Kidney epithelial cell (primary cell): ENCODE data around the gene THSD7A. TPM values are rescaled to one million over a fixed set of nuclear protein-coding genes. Genes with fewer than 3 reads are reported as not detected.
A peak's percentile ranks its signal among the peaks of the same experiment; 100 is the strongest.

Experiments
- DNase-seq: peaks from one replicate; pipeline ENCODE4 v3.0.0-alpha.2; 2010; ENCODE audit warnings: low read depth
- H3K27me3 ChIP-seq: 2 replicates; pipeline ENCODE4 v1.6.0; 2011; ENCODE audit warnings: low read length; ENCODE audit not compliant: control insufficient read depth, insufficient read depth
- H3K36me3 ChIP-seq: 2 replicates; pipeline ENCODE4 v1.5.1; 2011; ENCODE audit warnings: low read length; ENCODE audit not compliant: control insufficient read depth, insufficient read depth
- H3K4me3 ChIP-seq: 2 replicates; pipeline ENCODE4 v1.5.1; 2011; ENCODE audit warnings: low read depth, mild to moderate bottlenecking, control low read depth, low read length
- total RNA-seq: library from RNA; depleted of rRNA; stranded (reverse); fragments of >200 nt; gene quantifications from 2 replicates; pipeline ENCODE4 v1.2.3, GENCODE V29; 2015
- TF ChIP-seq, protein P1 (sequence below): IDR thresholded peaks from 2 replicates; pipeline ENCODE4 v1.5.1; 2011; ENCODE audit warnings: mild to moderate bottlenecking, moderate library complexity, low read length, control low read depth, inconsistent platforms; ENCODE audit not compliant: insufficient read depth, poor library complexity, severe bottlenecking

Gene THSD7A
- total RNA-seq, 1 donor from 2014 or later: 27.3 TPM

DNA sequence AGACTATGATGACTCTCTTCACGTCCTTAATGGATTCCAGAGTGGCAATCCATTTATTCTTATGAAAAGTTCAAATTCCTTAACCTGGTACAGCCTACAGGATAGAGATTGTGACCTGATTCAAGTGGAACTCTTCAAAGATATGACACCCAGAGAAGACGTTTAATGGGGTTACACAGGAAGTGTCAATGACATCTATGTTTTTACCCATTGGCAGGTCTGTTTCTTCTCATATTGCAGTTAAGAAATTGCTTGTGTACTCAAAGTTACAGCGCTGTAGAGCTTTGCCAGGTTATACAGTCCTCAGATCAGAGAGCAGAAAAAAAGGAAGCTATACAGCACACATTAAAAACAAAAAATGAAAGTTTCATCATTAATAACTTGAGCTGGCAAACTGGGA, 367.4 kb downstream of the THSD7A start:
- TF ChIP-seq, protein P1, sequence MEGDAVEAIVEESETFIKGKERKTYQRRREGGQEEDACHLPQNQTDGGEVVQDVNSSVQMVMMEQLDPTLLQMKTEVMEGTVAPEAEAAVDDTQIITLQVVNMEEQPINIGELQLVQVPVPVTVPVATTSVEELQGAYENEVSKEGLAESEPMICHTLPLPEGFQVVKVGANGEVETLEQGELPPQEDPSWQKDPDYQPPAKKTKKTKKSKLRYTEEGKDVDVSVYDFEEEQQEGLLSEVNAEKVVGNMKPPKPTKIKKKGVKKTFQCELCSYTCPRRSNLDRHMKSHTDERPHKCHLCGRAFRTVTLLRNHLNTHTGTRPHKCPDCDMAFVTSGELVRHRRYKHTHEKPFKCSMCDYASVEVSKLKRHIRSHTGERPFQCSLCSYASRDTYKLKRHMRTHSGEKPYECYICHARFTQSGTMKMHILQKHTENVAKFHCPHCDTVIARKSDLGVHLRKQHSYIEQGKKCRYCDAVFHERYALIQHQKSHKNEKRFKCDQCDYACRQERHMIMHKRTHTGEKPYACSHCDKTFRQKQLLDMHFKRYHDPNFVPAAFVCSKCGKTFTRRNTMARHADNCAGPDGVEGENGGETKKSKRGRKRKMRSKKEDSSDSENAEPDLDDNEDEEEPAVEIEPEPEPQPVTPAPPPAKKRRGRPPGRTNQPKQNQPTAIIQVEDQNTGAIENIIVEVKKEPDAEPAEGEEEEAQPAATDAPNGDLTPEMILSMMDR: no peak
- Histone ChIP-seq H3K27me3 (no peaks in the 10 kb centered on the region), H3K36me3 (no peaks in the 10 kb centered on the region), H3K4me3 (no peak overlapping the region)
- no peak for DNase-seq

DNA sequence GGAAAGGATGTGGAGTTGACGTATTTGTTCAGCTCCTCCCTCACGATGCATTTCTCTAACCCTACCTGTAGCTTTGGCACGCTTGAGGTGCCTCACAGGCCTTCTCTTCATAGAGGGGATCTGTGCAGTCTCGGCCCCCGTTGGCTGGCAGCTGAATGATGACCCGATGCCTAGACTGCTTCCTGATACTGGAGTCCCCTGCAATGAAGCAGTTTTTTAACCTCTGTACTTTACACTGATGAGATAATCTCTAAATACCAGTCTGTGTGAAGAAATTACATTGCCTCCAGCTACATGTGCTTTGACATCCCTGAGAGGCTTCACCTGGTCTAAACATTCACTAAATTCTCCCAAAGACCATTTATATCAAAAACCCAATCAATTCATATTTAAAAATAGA, 370.1 kb downstream of the THSD7A start:
- no peaks in the 10 kb centered on the region for H3K36me3 ChIP-seq
- no peaks in the 10 kb centered on the region for H3K27me3 ChIP-seq
- H3K4me3 ChIP-seq: no peak overlapping the region
- DNase-seq: no peak
- TF ChIP-seq, protein P1: no peak

DNA sequence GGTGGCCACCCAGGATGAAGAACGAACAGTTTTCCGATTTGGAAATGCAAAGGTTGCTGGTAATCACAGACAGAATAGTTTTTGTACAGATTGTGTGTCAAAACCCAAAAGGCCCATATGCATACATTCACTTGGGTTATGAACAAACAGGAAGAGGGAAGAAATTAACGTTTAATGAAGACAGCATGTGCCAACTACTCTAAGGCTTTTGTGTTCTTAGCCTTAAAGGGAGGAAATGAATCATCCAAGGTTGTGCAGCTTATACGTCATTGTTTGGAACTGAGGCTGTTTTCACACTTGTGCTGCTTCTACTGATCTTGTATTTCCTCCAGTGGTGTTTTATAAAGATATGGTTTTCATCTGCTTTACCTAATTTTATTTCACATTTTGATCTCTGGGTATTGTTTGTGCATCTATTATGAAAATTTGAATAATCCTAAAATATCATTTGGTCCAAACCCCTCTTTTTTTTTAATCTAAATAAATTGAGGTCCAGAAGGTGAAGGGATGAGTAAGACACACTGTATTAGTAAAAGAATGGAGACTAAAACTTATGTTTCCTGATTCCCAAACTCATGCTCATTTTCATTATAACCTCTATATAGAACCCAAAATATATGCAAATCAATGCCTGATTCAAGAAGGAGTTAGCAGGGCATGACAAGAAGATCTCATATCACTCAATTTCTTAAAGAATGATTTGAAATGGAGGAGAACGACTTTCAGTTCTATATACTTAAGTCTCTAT, 373.1 kb downstream of the THSD7A start:
- peak; percentile 54 for DNase-seq

DNA sequence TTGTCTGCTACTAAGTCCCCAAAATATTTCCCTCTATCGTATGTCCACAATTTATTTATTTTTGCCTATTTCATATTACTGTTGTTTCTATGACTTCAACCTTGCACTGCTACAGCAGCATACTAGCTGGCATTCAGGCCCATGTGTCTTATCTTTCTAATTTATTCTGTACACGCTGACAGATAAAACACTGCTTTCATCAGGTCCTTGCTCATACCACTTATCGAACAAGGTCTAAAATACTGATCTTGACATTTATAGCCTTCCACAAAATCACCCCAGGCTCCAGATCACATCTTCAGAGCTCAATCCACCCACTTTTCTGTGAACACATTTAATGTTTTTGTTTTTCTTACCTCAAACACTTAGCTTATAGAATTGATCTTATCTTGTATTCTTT, 374.6 kb downstream of the THSD7A start:
- TF ChIP-seq, protein P1: no peak
- Histone ChIP-seq H3K4me3 (no peak overlapping the region), H3K36me3 (no peaks in the 10 kb centered on the region), H3K27me3 (no peaks in the 10 kb centered on the region)
- no peak for DNase-seq

More for the DNA sequence above, 373.1 kb downstream of the THSD7A start:
- Histone ChIP-seq H3K36me3 (no peaks in the 10 kb centered on the region), H3K27me3 (no peaks in the 10 kb centered on the region), H3K4me3 (no peak overlapping the region)
- TF ChIP-seq, protein P1: no peak

DNA sequence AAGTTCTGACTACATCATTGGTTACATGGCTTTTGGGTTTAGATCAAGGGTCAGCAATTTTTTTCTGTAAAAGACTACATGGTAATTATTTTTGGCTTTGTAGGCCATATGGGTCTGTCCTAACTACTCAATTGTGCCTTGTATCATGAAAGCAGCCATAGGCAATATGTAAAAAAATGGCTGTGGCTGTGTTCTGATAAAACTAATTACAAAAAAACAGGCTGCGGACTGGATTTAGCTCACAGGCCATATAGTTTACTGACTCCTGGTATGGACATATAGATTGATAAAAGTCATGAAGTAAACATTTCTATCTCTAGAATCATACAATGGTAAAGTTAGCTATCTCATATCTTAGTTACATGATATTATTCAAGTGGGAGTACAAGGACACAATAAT, 375.4 kb downstream of the THSD7A start:
- no peaks in the 10 kb centered on the region for H3K36me3 ChIP-seq
- no peak overlapping the region for H3K4me3 ChIP-seq
- no peak for DNase-seq
- H3K27me3 ChIP-seq: no peaks in the 10 kb centered on the region
- TF ChIP-seq, protein P1: no peak

DNA sequence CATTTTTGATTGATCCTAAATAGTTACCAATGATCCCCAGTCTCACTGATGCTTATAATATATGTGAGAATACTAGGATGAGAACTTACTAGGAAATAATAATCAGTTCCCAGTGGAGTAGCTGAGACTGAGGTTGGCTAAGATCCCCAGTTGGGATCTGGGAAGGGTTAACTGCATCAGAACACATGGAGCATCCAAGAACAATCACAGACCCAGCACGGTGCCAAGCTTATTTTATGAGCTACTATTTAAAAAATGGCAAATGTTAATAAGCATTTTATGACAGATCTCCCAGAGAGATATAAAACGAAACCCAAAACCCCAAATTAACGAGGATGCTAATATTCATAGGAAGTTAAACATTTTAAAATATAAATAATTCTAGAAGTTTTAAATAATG, 379.5 kb downstream of the THSD7A start:
- no peaks in the 10 kb centered on the region for H3K36me3 ChIP-seq
- H3K27me3 ChIP-seq: no peaks in the 10 kb centered on the region
- TF ChIP-seq, protein P1: no peak
- H3K4me3 ChIP-seq: no peak overlapping the region
- DNase-seq: no peak
